ENCODE data around the gene BORCS5.

BORCS5 gene

DNA sequence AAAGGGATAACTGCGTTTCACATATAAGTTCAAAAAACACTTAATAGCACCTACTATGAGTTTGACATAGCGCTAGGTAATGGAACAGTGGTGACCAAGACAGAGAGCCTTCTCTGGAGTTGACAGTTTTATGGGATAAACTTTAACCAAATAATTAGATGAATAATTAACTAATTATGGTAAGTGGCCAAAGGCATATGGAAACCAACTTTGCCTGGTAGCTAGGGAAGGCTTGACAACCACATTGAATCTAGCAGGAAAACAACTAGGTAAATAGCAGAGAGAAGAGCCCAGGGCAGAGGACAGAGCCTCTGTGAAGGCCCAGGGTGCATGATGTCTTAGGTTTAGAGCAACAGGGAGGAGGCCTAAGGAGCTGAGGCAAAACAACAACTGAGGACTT lies 153.7 kb downstream of the BORCS5 start:
- no peak for DNase-seq (ENCODE audit: low spot score)
- FAIRE-seq: no peak

DNA sequence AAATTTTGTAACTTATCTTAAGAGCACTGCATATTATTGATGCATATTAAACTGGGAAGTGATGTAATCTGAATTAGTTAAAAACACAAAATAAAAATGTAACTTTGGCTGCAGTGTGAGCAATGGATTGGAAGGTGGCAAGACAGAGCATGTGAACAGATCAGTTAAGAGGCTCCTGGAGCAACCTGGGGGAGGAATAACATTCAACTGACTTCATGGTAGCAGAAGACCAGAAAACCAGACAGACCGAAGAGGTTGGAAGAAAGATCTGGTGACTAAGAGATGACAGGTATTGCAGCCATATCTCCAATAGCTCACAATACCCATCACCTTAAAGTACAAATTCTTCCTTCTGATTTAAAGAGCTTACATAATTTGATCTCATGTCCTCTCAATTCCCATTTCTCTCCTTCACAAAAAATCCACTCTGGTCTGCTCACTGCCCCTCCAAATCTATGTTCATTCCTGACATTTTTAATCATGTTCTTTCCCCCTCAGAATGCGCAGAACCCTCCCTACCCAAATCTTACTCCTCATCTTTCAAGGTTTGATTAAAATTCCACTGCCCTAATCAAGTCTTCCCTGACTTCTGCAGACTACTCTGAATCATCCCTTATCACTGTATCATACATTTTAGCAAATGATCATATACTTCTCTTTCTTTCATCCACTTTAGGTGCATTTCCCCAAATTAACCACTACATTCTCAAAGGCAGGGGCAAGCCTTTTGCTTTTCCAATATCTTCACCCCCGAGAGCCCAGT lies 154.3 kb downstream of the BORCS5 start:
- FAIRE-seq (no peak), DNase-seq (ENCODE audit: low spot score) (no peak)

DNA sequence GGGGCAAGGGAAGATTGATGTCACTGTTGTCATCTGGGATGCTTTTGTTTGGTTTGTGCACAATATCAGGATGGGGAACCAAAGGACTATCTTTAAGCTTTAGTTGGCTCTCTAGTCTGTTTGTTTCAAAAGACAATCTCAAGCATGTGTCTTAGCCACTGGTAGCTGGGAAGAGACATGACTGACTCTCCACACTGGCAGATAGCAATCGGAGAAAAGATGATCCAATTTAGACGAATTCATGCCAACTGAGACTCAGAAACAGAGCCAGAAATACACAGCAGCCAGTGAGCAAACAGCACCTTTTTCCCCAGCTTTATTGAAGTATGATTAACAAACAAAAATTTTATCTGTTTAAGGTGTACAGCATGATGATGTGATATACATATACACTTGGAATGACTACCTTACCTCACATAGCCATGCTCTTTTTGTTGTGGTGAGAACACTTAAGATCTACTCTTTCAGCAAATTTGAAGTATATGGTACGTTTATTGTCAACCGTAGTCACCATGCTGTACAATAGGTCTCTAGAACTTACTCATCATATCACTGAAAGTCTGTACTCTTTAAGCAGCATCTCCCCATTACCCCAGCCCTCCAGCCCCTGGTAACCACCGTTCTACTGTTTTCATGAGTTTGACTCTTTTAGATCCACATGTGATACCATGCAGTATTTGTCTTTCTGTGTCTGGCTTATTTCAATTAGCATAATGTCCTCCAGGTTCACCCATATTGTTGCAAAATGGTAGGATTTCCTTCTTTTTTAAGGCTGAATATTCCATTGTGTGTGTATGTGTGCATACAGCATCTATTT lies 155.2 kb downstream of the BORCS5 start:
- FAIRE-seq (peak; percentile 84), DNase-seq (ENCODE audit: low spot score) (no peak)

DNA sequence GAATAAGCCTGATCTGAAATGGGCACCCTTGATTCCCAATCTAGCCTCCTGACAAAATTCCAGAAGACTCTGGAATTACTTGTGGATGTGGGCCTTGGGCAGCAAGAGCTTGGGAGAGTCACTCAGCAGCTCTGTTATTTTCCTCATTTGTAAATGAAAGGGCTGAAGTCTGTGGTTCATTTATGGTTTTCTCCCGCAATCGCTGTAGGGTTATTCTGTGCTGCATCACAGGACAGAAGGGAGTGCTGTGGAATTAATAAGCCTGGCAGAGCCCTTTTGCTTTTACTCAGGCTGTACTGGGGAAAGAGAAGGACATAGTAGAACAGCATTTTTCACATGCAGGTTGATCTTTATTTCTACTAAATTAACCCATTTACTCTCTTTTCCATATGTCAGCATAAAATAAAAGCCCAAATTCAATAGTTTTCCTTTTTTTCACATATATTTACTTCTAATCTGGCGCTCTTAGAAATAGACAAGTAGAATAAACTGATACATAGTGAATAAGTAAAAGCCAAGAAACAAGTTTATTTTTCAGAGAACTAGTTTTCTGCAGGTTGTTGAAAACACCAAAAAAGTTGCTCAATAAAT lies 156.6 kb downstream of the BORCS5 start:
- FAIRE-seq (no peak), DNase-seq (ENCODE audit: low spot score) (no peak)

DNA sequence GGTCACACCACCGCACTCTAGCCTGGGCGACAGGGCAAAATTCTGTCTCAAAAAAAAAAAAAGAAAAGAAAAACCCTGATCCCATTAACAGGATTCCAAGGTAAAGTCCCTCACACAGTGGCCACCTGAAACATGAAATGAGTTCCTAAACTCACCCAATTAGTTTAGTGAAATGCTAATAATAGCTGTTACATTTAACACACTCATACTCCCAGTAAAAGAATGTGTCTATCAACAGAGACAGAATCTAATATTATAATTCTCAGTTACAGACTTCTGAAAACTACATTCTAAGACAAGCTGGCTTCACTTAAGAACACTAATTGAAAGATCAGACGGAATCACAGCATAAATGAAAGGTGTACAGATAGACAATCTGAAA lies 161.6 kb downstream of the BORCS5 start:
- FAIRE-seq: no peak
- no peak for DNase-seq (ENCODE audit: low spot score)

DNA sequence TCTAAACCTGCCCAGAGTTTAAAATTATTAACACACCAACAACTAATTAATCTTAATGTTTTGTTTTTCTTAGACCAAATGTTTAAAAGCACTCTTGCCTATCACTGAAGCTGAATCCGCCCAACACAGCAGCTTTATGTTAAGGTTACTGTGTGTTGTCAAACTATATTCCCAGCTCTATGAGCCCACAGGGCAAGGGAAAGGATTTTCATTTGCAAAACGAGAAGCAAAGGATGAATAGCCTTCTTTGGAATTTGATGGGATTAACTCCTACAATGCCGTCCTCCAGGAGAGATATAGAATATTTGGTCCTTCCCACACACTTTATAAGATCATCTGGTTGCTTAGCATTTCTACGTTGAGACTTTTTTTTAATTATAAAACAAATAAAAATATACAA lies 162.0 kb downstream of the BORCS5 start:
- FAIRE-seq: peak; percentile 58

More for the DNA sequence above, 162.0 kb downstream of the BORCS5 start:
- DNase-seq (ENCODE audit: low spot score): no peak
